Measurements from ENCODE around the gene SDR39U1.

The SDR39U1 gene

GRCh38 chr14:24390701-24391468 is 51.7 kb downstream of the SDR39U1 start:
- no peak for DNase-seq (ENCODE audit: low spot score)

All from HuH-7 (cell line).